ENCODE measurements around the gene COL9A3. TPM values are rescaled to one million over a fixed set of nuclear protein-coding genes. Genes with fewer than 3 reads are reported as not detected.

COL9A3 gene
- total RNA-seq, 1 experiment from 2014 or later, result 136 TPM

DNA sequence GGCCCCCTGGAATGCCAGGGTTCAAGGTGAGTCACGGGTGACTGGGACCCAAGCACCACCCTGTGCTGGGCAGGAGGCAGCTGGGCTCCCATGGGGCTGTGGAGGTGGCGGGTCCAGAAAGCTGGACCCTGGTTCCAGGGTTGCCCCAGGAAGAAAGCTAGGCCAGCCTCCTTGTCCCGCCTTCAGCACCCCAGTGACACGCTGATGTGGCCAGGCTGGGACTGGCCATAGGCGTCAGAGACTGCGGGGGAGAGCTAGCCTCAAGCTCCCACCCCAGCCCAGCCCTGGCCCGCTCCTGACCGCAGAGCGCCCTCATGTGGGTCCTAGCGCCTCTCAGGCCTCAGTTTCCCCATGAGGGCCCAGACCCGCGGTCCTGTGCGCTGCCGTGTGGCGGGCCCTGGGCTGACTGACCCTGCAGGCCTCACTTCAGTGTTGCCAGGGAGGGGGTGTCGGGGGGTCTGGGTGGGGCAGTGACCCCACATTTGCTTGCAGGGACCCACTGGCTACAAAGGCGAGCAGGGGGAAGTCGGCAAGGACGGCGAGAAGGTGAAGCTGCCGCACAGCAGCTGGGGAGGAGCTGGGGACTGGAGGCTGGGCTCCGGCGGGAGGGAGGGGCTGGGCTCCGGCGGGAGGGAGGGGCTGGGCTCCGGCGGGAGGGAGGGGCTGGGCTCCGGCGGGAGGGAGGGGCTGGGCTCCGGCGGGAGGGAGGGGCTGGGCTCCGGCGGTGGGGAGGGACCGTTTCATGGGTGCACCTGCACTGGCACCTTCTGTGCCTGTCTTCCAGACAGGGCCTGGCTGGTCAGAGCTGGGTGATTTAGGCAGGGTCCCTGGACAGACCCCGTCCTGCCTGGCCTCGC lies 7.9 kb downstream of the COL9A3 start:
- Mint-ChIP-seq H3K27ac (no peak overlapping the region), H3K4me1 (peaks cover 13% of the 10 kb centered on the region), H3K9me3 (no peaks in the 10 kb centered on the region), H3K27me3 (ENCODE audit: low read depth) (no peaks in the 10 kb centered on the region), H3K4me3 (no peak overlapping the region), H3K36me3 (no peaks in the 10 kb centered on the region)
- DNase-seq (ENCODE audit: low spot score) (peak; percentile 73), ATAC-seq (peak; percentile 71)
- ChIA-PET CTCF (interaction anchor here (0.5 to 1.6 kb wide), 12 partner anchors 9 to 419 kb away, joined by 3 to 19 read pairs (median 5); partner anchors contain the start of genes NTSR1 and TCFL5), POLR2A (interaction anchor here (1.3 kb wide), 1 partner anchor 9 kb away, joined by 12 read pairs; the partner anchor contains the start of gene COL9A3)
- TF ChIP-seq ZNF121 (CRISPR knock-in tag; IDR thresholded peaks at IDR 0.05), result peak; percentile 18; the same call in 1 of the 2 replicates
- TF ChIP-seq MYBL2 (CRISPR knock-in tag; IDR thresholded peaks at IDR 0.05), result 0 out of 2 replicates have a peak, but pooled peaks have one; percentile 15
- TF ChIP-seq ELF4 (CRISPR knock-in tag; IDR thresholded peaks at IDR 0.05; ENCODE audit: low read depth), result no peak

DNA sequence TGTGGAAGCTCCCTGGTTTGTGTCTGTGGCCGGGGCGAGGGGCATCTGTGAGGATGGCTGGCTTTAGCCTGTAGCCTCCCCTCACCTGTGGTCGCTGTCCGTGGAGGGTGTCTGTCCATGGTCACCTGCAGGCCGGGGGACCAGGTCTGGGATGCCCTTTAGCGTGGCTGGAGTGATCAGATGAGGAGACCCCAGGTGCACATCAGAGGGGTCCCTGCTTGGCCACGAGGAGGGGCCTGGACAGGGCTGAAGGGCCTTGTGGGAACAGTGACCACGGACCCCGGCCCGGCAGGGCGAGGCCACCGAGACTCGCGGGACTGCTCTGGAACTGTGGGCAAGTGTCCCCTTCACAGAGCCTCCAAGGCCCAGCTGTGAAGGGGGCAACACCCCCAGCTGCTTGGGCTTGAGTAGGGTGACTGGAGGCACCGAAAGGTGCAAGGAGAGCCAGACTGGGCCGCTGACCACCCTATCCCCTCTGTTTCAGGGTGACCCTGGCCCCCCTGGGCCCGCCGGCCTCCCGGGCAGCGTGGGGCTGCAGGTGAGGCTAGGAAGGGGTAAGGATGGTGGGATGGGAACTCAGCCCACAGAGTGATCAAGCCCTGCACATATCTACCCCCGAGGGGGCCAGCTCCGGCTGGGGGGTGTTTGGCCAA lies 8.6 kb downstream of the COL9A3 start:
- peak overlapping the region; percentile 16; the same call in 1 of the 2 replicates for H3K4me3 Mint-ChIP-seq
- peaks cover 13% of the 10 kb centered on the region for H3K4me1 Mint-ChIP-seq
- ATAC-seq, result no peak
- no peaks in the 10 kb centered on the region for H3K9me3 Mint-ChIP-seq
- no peak for DNase-seq (ENCODE audit: low spot score)
- H3K27me3 Mint-ChIP-seq (ENCODE audit: low read depth), result no peaks in the 10 kb centered on the region
- ChIA-PET POLR2A (interaction anchor here (1.3 kb wide), 1 partner anchor 9 kb away, joined by 12 read pairs; the partner anchor contains the start of gene COL9A3), CTCF (interaction anchor here (0.5 to 1.6 kb wide), 11 partner anchors 10 to 420 kb away, joined by 3 to 19 read pairs (median 6); partner anchors contain the start of gene TCFL5)
- H3K27ac Mint-ChIP-seq, result no peak overlapping the region
- no peaks in the 10 kb centered on the region for H3K36me3 Mint-ChIP-seq
- TF ChIP-seq, protein P1, sequence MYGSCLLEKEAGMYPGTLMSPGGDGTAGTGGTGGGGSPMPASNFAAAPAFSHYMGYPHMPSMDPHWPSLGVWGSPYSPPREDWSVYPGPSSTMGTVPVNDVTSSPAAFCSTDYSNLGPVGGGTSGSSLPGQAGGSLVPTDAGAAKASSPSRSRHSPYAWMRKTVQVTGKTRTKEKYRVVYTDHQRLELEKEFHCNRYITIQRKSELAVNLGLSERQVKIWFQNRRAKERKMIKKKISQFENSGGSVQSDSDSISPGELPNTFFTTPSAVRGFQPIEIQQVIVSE (CRISPR knock-in tag; IDR thresholded peaks at IDR 0.05; ENCODE audit: borderline replicate concordance), result no peak

DNA sequence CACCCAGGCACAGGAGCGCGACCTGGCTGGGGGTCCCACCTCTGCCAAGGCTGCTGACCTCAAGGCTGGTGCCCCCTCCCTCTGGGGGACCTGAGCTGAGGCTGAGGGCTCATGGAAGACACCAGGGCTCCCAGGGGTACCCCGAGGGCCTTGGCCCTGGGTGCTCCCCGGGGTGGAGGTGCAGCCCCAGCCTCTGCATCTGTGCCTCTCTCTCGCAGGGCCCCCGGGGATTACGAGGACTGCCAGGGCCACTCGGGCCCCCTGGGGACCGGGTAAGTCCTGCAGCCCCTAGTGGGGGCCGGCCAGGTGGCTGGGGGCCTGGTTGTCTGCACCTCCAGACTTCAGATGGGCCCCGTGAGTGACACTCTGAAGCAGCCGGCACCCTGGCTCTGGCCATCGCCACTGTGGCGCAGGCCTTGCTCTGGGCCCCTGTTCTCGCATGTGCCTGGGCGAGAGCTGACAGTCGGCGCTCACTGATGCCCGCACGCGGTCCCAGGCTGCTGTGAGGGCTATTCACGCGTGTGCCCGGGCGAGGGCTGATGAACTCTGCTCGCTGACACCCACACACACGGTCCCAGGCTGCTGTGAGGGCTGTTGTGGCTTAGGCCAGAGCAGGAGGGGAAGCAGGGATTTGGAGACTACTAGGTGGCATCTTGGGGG lies 9.3 kb downstream of the COL9A3 start:
- TF ChIP-seq, protein P2, sequence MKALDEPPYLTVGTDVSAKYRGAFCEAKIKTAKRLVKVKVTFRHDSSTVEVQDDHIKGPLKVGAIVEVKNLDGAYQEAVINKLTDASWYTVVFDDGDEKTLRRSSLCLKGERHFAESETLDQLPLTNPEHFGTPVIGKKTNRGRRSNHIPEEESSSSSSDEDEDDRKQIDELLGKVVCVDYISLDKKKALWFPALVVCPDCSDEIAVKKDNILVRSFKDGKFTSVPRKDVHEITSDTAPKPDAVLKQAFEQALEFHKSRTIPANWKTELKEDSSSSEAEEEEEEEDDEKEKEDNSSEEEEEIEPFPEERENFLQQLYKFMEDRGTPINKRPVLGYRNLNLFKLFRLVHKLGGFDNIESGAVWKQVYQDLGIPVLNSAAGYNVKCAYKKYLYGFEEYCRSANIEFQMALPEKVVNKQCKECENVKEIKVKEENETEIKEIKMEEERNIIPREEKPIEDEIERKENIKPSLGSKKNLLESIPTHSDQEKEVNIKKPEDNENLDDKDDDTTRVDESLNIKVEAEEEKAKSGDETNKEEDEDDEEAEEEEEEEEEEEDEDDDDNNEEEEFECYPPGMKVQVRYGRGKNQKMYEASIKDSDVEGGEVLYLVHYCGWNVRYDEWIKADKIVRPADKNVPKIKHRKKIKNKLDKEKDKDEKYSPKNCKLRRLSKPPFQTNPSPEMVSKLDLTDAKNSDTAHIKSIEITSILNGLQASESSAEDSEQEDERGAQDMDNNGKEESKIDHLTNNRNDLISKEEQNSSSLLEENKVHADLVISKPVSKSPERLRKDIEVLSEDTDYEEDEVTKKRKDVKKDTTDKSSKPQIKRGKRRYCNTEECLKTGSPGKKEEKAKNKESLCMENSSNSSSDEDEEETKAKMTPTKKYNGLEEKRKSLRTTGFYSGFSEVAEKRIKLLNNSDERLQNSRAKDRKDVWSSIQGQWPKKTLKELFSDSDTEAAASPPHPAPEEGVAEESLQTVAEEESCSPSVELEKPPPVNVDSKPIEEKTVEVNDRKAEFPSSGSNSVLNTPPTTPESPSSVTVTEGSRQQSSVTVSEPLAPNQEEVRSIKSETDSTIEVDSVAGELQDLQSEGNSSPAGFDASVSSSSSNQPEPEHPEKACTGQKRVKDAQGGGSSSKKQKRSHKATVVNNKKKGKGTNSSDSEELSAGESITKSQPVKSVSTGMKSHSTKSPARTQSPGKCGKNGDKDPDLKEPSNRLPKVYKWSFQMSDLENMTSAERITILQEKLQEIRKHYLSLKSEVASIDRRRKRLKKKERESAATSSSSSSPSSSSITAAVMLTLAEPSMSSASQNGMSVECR (CRISPR knock-in tag; IDR thresholded peaks at IDR 0.05; ENCODE audit: borderline replicate concordance), result no peak
- TF ChIP-seq FOXP1 (CRISPR knock-in tag; IDR thresholded peaks at IDR 0.05; ENCODE audit: borderline replicate concordance), result no peak
- no peak for TF ChIP-seq CREB1 (CRISPR knock-in tag; IDR thresholded peaks at IDR 0.05)
- TF ChIP-seq, protein P3, sequence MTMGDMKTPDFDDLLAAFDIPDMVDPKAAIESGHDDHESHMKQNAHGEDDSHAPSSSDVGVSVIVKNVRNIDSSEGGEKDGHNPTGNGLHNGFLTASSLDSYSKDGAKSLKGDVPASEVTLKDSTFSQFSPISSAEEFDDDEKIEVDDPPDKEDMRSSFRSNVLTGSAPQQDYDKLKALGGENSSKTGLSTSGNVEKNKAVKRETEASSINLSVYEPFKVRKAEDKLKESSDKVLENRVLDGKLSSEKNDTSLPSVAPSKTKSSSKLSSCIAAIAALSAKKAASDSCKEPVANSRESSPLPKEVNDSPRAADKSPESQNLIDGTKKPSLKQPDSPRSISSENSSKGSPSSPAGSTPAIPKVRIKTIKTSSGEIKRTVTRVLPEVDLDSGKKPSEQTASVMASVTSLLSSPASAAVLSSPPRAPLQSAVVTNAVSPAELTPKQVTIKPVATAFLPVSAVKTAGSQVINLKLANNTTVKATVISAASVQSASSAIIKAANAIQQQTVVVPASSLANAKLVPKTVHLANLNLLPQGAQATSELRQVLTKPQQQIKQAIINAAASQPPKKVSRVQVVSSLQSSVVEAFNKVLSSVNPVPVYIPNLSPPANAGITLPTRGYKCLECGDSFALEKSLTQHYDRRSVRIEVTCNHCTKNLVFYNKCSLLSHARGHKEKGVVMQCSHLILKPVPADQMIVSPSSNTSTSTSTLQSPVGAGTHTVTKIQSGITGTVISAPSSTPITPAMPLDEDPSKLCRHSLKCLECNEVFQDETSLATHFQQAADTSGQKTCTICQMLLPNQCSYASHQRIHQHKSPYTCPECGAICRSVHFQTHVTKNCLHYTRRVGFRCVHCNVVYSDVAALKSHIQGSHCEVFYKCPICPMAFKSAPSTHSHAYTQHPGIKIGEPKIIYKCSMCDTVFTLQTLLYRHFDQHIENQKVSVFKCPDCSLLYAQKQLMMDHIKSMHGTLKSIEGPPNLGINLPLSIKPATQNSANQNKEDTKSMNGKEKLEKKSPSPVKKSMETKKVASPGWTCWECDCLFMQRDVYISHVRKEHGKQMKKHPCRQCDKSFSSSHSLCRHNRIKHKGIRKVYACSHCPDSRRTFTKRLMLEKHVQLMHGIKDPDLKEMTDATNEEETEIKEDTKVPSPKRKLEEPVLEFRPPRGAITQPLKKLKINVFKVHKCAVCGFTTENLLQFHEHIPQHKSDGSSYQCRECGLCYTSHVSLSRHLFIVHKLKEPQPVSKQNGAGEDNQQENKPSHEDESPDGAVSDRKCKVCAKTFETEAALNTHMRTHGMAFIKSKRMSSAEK (CRISPR knock-in tag; IDR thresholded peaks at IDR 0.05; ENCODE audit: borderline replicate concordance), result no peak
- TF ChIP-seq TEAD1 (CRISPR knock-in tag; IDR thresholded peaks at IDR 0.05), result no peak
- no peak for TF ChIP-seq JAZF1 (CRISPR knock-in tag; IDR thresholded peaks at IDR 0.05)
- TF ChIP-seq TEAD4 (CRISPR knock-in tag; IDR thresholded peaks at IDR 0.05), result no peak
- TF ChIP-seq TCF7 (CRISPR knock-in tag; IDR thresholded peaks at IDR 0.05; ENCODE audit: low read depth), result no peak
- no peak for TF ChIP-seq CBFB (CRISPR knock-in tag; IDR thresholded peaks at IDR 0.05; ENCODE audit: low read depth)
- no peak for TF ChIP-seq RELA (CRISPR knock-in tag; IDR thresholded peaks at IDR 0.05; ENCODE audit: borderline replicate concordance)
- no peak for TF ChIP-seq ZNF416 (CRISPR knock-in tag; IDR thresholded peaks at IDR 0.05)
- ATAC-seq (no peak), DNase-seq (ENCODE audit: low spot score) (no peak)
- Mint-ChIP-seq H3K4me1 (peaks cover 13% of the 10 kb centered on the region), H3K9me3 (no peaks in the 10 kb centered on the region), H3K27me3 (ENCODE audit: low read depth) (no peaks in the 10 kb centered on the region), H3K27ac (no peak overlapping the region), H3K4me3 (no peak overlapping the region), H3K36me3 (no peaks in the 10 kb centered on the region)
- POLR2A ChIA-PET, result no interaction called here
- CTCF ChIA-PET, result no interaction called here

Measured in WTC11 (cell line).